Gastroesophageal sphincter (tissue), 4 donors: ENCODE data around the gene ZNF648. TPM values are rescaled to one million over a fixed set of nuclear protein-coding genes. Genes with fewer than 3 reads are reported as not detected.

ENCODE experiments used
- ATAC-seq: fragments of 150-250 bp; one replicate; pipeline ENCODE4 v1.9.1; 2016; ENCODE audit warnings: mild to moderate bottlenecking, moderate library complexity
- H3K27ac ChIP-seq, 4 donors: fragments of 200-600 bp; sonication (generic) in 3 of 4; 1 replicate in 3 of 4; 2 replicates in 1 of 4; pipeline ENCODE4 v1.5.1; 2016 to 2019
- H3K27me3 ChIP-seq: fragments of 200-600 bp; sonication (generic); one replicate; pipeline ENCODE4 v1.5.1; 2019
- H3K36me3 ChIP-seq, 2 donors: fragments of 200-600 bp; sonication (generic); one replicate each; pipeline ENCODE4 v1.5.1; 2019; ENCODE audit warnings: control low read depth in 1 of 2
- H3K4me1 ChIP-seq, 3 donors: fragments of 200-600 bp; sonication (generic); 1 replicate in 2 of 3; 2 replicates in 1 of 3; pipeline ENCODE4 v1.5.1; 2016 to 2019; ENCODE audit warnings: control low read depth in 2 of 3
- H3K4me3 ChIP-seq, 2 donors: fragments of 200-600 bp; sonication (generic); one replicate each; pipeline ENCODE4 v1.5.1; 2019; ENCODE audit warnings: mild to moderate bottlenecking in 1 of 2, moderate library complexity in 1 of 2
- H3K9me3 ChIP-seq, 3 donors: fragments of 200-600 bp; sonication (generic); one replicate each; pipeline ENCODE4 v1.5.1; 2017 to 2019; ENCODE audit warnings: control low read depth in 2 of 3
- EP300 ChIP-seq: sonication (generic); formaldehyde crosslinking; IDR thresholded peaks from one replicate; pipeline ENCODE4 v1.6.1; 2017; ENCODE audit warnings: antibody characterized with exemption, mild to moderate bottlenecking
- POLR2A ChIP-seq, 2 donors: fragments of 450-650 bp; IDR thresholded peaks; one replicate each; pipeline ENCODE4 v1.6.1; 2017; ENCODE audit warnings: antibody characterized with exemption in 2 of 2, mild to moderate bottlenecking in 2 of 2, moderate library complexity in 1 of 2
- POLR2AphosphoS5 ChIP-seq: sonication (generic); formaldehyde crosslinking; IDR thresholded peaks from one replicate; pipeline ENCODE4 v1.6.1; 2017; ENCODE audit warnings: antibody characterized with exemption
- WGBS, 2 donors: methylation state at CpG; one replicate each; pipeline ENCODE4 v1.1.5; 2018; ENCODE audit warnings: low coverage in 1 of 2; 5-methylcytosine and 5-hydroxymethylcytosine counted together
- total RNA-seq, 4 donors: library from RNA; depleted of rRNA; stranded (reverse); fragments of >200 nt; gene quantifications; one replicate each; pipeline ENCODE4 v1.1.0, GENCODE V29; 2016
- TF ChIP-seq, protein P1 (sequence below), 4 experiments: fragments of 200-600 bp in 2 of 4; fragments of 450-650 bp in 2 of 4; sonication (generic) in 1 of 4; IDR thresholded peaks; one replicate each; pipeline ENCODE4 v1.5.1; 2017 to 2019; ENCODE audit warnings: antibody characterized with exemption in 4 of 4, mild to moderate bottlenecking in 2 of 4, moderate library complexity in 2 of 4

ZNF648 gene
- total RNA-seq, 4 donors from 2014 or later, result not detected

DNA sequence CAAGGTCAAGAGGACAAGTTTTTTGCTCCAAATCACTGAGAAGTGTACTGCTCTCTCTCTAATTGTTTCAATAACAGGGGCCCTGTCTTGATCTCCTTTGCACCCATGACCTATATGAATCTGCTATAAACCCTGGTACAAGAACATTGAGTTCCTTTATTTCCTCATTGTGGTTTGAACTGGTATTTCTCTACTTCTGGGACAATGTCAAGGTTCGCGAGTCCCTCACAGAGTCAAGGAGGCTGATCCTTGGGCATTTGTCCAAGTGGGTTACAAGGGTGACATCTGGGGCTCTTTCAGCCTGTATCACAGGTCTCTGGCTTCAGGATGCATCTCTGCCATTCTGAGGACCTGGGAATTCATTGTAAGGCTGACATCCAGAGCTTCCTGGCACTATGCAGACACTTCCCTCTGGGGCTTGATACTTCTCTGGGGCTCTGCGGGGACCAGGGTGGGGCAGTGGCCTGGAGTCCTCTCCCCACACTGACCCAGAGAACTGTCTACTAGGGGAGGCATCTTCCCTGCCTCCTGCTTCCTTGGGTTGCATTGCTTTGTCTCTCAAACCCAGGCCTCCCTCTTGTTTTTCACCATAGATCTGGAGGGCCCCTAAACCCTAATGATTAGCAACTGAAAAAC is 22.5 kb upstream of the ZNF648 start:
- Histone ChIP-seq H3K27ac (peak overlapping the region in 1 of 4 donors; percentile 69), H3K9me3 (no peaks in the 10 kb centered on the region), H3K36me3 (no peaks in the 10 kb centered on the region), H3K4me1 (peaks cover 0 to 10% (median 0%) of the 10 kb centered on the region in 3 donors), H3K4me3 (no peak overlapping the region), H3K27me3 (no peaks in the 10 kb centered on the region)
- no CpG with 5 or more reads among the region's 3 CpGs for WGBS, 2 donors
- no peak for TF ChIP-seq EP300
- no peak for TF ChIP-seq POLR2A (IDR thresholded peaks at IDR 0.05)
- peak; percentile 6 for ATAC-seq

DNA sequence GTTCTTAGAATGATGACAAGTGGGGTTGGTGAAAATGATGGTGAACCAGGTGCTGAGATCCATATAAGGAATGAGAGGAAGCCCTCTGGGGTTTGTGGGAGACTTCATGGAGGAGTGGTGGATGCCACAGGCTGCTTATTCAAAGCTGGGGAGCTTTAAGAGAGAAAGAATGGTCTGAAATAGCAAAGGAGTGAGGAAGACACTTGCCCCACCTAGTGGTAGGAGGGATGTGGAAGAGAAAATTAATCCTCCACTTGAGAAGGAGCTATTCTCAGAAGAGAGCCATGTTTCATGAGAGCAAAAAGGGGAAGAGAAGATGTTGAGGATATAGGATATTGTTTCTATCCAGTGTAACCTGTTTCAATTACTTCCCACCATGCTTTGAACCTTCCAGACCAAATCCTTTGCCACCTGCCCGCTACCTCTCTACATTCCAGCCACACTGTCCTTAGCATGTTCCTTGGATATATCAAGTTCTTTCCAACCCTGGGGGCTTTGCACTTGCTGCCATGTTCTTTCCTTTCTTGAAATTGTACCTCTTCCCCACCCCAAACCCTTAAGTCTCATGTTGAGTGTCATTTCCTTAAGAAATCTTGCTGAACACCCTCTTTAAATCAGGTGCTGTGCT is 19.6 kb upstream of the ZNF648 start:
- no peak for ATAC-seq
- no peak for TF ChIP-seq POLR2AphosphoS5
- TF ChIP-seq, protein P1, sequence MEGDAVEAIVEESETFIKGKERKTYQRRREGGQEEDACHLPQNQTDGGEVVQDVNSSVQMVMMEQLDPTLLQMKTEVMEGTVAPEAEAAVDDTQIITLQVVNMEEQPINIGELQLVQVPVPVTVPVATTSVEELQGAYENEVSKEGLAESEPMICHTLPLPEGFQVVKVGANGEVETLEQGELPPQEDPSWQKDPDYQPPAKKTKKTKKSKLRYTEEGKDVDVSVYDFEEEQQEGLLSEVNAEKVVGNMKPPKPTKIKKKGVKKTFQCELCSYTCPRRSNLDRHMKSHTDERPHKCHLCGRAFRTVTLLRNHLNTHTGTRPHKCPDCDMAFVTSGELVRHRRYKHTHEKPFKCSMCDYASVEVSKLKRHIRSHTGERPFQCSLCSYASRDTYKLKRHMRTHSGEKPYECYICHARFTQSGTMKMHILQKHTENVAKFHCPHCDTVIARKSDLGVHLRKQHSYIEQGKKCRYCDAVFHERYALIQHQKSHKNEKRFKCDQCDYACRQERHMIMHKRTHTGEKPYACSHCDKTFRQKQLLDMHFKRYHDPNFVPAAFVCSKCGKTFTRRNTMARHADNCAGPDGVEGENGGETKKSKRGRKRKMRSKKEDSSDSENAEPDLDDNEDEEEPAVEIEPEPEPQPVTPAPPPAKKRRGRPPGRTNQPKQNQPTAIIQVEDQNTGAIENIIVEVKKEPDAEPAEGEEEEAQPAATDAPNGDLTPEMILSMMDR (IDR thresholded peaks at IDR 0.05), result peak; percentile 39 to 64 (median 50)
- peaks cover 0 to 10% (median 0%) of the 10 kb centered on the region in 3 donors for H3K4me1 ChIP-seq
- H3K36me3 ChIP-seq, result no peaks in the 10 kb centered on the region
- H3K4me3 ChIP-seq, result no peak overlapping the region
- H3K9me3 ChIP-seq, result no peaks in the 10 kb centered on the region
- H3K27ac ChIP-seq, result no peak overlapping the region
- 86 to 88% methylated on average over 1 of the region's 1 CpG for WGBS, 2 donors
- H3K27me3 ChIP-seq, result no peaks in the 10 kb centered on the region

DNA sequence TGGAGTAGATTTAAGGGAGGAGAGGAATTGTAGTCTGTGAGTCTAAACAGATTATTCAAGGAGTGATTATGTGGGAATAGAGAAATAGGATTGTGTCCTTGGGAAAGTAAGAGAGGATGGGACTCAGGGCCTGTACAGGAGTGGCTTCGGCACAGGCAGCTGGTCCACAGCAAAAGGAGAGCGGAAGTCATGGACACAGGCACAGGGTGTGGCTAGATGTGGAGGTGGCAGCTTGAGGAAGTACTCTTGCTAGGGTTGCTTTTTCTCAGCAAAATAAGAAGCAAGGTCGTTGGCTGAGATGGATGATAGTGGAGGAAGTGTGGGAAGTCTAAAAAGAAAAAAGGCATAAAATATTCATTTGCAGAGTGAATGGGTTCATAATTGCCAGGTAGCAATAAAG is 18.5 kb upstream of the ZNF648 start:
- H3K27ac ChIP-seq, result no peak overlapping the region
- H3K27me3 ChIP-seq, result no peaks in the 10 kb centered on the region
- TF ChIP-seq POLR2AphosphoS5, result no peak
- TF ChIP-seq, protein P1 (IDR thresholded peaks at IDR 0.05), result no peak
- no peak for TF ChIP-seq POLR2A (IDR thresholded peaks at IDR 0.05)
- TF ChIP-seq EP300, result no peak
- no peak for ATAC-seq
- 50 to 64% methylated on average over 2 to 3 of the region's 3 CpGs for WGBS, 2 donors
- H3K36me3 ChIP-seq, result no peaks in the 10 kb centered on the region
- no peak overlapping the region for H3K4me3 ChIP-seq
- no peaks in the 10 kb centered on the region for H3K9me3 ChIP-seq
- peaks cover 0 to 7% (median 0%) of the 10 kb centered on the region in 3 donors for H3K4me1 ChIP-seq

DNA sequence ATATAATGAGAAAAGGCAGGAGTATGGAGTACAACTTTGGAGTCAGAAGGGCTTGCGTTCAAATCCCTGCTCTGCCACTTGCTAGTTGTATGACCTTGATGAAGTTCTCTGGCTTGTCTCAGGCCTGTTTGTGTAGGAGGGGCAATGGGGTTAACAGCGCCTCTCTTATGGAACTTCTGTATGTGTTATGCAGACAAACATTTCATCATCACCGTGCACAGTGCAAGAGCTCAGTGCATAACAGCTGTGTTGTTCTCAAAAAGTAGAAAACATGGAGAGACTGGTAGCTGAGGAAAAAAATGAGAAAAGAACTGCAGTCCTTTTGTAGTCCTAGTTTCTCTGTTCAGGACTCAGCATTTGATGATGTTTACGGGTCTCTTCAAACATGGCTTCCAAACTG is 10.4 kb upstream of the ZNF648 start:
- H3K4me1 ChIP-seq, result peaks cover 0 to 4% (median 0%) of the 10 kb centered on the region in 3 donors
- TF ChIP-seq POLR2A (IDR thresholded peaks at IDR 0.05) (no peak), EP300 (no peak), POLR2AphosphoS5 (no peak)
- TF ChIP-seq, protein P1 (IDR thresholded peaks at IDR 0.05), result no peak
- H3K27me3 ChIP-seq, result peaks cover 9% of the 10 kb centered on the region
- H3K9me3 ChIP-seq, result no peaks in the 10 kb centered on the region
- no peak overlapping the region for H3K27ac ChIP-seq
- H3K4me3 ChIP-seq, result no peak overlapping the region
- no peak for ATAC-seq
- no peaks in the 10 kb centered on the region for H3K36me3 ChIP-seq
- WGBS, 2 donors, result 79 to 94% methylated on average over 2 to 4 of the region's 4 CpGs

DNA sequence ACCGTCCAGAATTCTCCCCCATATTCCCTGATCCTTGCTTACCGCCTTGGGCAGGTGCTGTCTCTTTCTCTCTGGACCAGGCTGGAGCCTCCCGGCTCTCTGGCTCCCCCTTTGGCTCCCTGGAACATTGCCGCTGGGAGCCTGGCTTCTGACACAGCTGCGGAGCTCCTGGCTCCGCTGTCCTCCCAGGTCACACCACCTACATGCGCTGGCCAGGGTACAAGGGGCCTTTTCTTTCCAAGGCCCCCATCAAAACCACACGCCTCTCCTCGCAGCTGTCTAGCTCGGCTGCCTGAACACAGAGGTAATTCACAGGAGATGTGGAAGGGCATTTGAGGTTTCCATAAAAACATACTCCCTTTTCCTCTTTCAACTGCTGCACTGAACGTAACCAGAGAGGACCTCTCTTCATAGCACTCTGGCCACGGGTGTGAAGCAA is 7.5 kb upstream of the ZNF648 start:
- ATAC-seq, result peak; percentile 61
- Histone ChIP-seq H3K9me3 (peaks cover 0 to 3% (median 0%) of the 10 kb centered on the region in 3 donors), H3K36me3 (no peaks in the 10 kb centered on the region), H3K4me3 (no peak overlapping the region), H3K27me3 (peaks cover 9% of the 10 kb centered on the region), H3K27ac (no peak overlapping the region), H3K4me1 (peaks cover 0 to 4% (median 0%) of the 10 kb centered on the region in 3 donors)
- no peak for TF ChIP-seq EP300
- TF ChIP-seq POLR2A (IDR thresholded peaks at IDR 0.05), result no peak
- TF ChIP-seq, protein P1 (IDR thresholded peaks at IDR 0.05), result peak; percentile 22 to 76 (median 48)
- no peak for TF ChIP-seq POLR2AphosphoS5
- 29 to 46% methylated on average over 2 of the region's 12 CpGs for WGBS, 2 donors
